K562 (cell line): ENCODE measurements around the gene TRPC4AP. TPM values are rescaled to one million over a fixed set of nuclear protein-coding genes. Genes with fewer than 3 reads are reported as not detected.

ENCODE experiments used
- ATAC-seq: fragments of 200-7000 bp; cut with Tn5 transposase; 3 replicates; pipeline ENCODE4 v1.9.1; 2020; ENCODE audit warnings: moderate library complexity
- BruUV-seq: library from RNA; stranded (reverse); fragments of 400-500 nt; replicated peaks from 2 replicates; lab custom pipeline; 2021; lab: Mats Ljungman, UMichigan
- CTCF ChIA-PET: fragments of 300-600 bp; formaldehyde crosslinking; extraction: SDS; loops from one replicate; lab custom pipeline; 2021; ENCODE audit warnings: low intra/inter-chr PET ratio; lab: Yijun Ruan, JAX
- POLR2A ChIA-PET: fragments of 300-600, 350-650 bp; sonication (Branson Sonifier 250); formaldehyde crosslinking; extraction: SDS; loops from one replicate; lab custom pipeline; 2021; ENCODE audit warnings: antibody characterized with exemption, inconsistent platforms; lab: Yijun Ruan, JAX
- DNase-seq, 4 experiments: peaks; one replicate each; pipeline versions ENCODE4 v3.0.0 to v3.0.0-alpha.2; 2011 to 2018; ENCODE audit warnings: low spot score in 3 of 4, mixed read lengths in 3 of 4; ENCODE audit errors: extremely low read depth in 1 of 4
- FAIRE-seq: peaks from 2 replicates; lab custom pipeline; 2011; peaks lifted over from hg19 to GRCh38; lab: Jason Lieb, UNC
- H2AFZ ChIP-seq: 2 replicates; pipeline ENCODE4 v1.6.0; 2011; ENCODE audit warnings: low read depth, low read length, control low read depth, inconsistent platforms
- H3K27ac ChIP-seq: fragments of 200-600 bp; 3 replicates; pipeline ENCODE4 v1.8.0; 2011; ENCODE audit warnings: low read depth, mild to moderate bottlenecking, control low read depth, inconsistent platforms, low read length, moderate library complexity, mixed read lengths; ENCODE audit errors: extremely low read depth
- H3K27me3 ChIP-seq, 2 experiments: fragments of 300-600 bp in 1 of 2; 2 replicates in 1 of 2; 3 replicates in 1 of 2; pipeline versions ENCODE4 v1.6.0 to v1.8.0; 2011; ENCODE audit warnings: inconsistent platforms in 2 of 2, low read length in 2 of 2, mild to moderate bottlenecking in 1 of 2, mixed read lengths in 1 of 2, moderate library complexity in 1 of 2; ENCODE audit not compliant: control insufficient read depth in 2 of 2, insufficient read depth in 2 of 2
- H3K36me3 ChIP-seq: fragments of 300-600 bp; 3 replicates; pipeline ENCODE4 v1.8.0; 2011; ENCODE audit warnings: mild to moderate bottlenecking, low read length, inconsistent platforms; ENCODE audit not compliant: control insufficient read depth, insufficient read depth
- H3K4me1 ChIP-seq, 2 experiments: fragments of 200-600 bp in 1 of 2; replicated peaks in 1 of 2; 2 replicates in 1 of 2; 3 replicates in 1 of 2; pipeline versions ENCODE4 v1.5.1 to v1.8.0; 2011; ENCODE audit warnings: inconsistent platforms in 2 of 2, low read length in 2 of 2, mild to moderate bottlenecking in 1 of 2, mixed read lengths in 1 of 2, moderate library complexity in 1 of 2; ENCODE audit not compliant: control insufficient read depth in 2 of 2, insufficient read depth in 2 of 2
- H3K4me2 ChIP-seq: 2 replicates; pipeline ENCODE4 v1.6.1; 2011; ENCODE audit warnings: low read length, control low read depth, inconsistent platforms, mixed read lengths; ENCODE audit not compliant: insufficient read depth
- H3K4me3 ChIP-seq: fragments of 200-600 bp; sonication (generic), shearing (Covaris generic); 2 replicates; pipeline ENCODE4 v1.5.1; 2016; ENCODE audit warnings: control low read depth, inconsistent platforms
- H3K79me2 ChIP-seq: fragments of 200-600 bp; 3 replicates; pipeline ENCODE4 v1.8.0; 2011; ENCODE audit warnings: low read length, inconsistent platforms; ENCODE audit not compliant: control insufficient read depth, insufficient read depth
- H3K9ac ChIP-seq, 2 experiments: 2 replicates each; pipeline versions ENCODE4 v1.6.0 to v1.6.1; 2011; ENCODE audit warnings: low read depth in 2 of 2, low read length in 2 of 2, control low read depth in 1 of 2, inconsistent platforms in 1 of 2, mild to moderate bottlenecking in 1 of 2, mixed read lengths in 1 of 2; ENCODE audit not compliant: insufficient read depth in 1 of 2
- H3K9me1 ChIP-seq: one replicate; pipeline ENCODE4 v1.6.0; 2011; ENCODE audit warnings: inconsistent platforms, mild to moderate bottlenecking, low read length, moderate library complexity; ENCODE audit not compliant: control insufficient read depth, insufficient read depth
- H3K9me3 ChIP-seq: replicated peaks from 2 replicates; pipeline ENCODE4 v1.5.1; 2011; ENCODE audit warnings: low read depth, low read length, inconsistent platforms; ENCODE audit not compliant: control insufficient read depth, insufficient read depth
- H4K20me1 ChIP-seq: replicated peaks from 2 replicates; pipeline ENCODE4 v1.6.1; 2011; ENCODE audit warnings: low read length, inconsistent platforms, mixed read lengths; ENCODE audit not compliant: control insufficient read depth, insufficient read depth
- CBFA2T3 ChIP-seq: fragments of 450-650 bp; IDR thresholded peaks from 2 replicates; pipeline ENCODE4 v1.6.1; 2017
- CXXC5 ChIP-seq: fragments of 250-450 bp; sonication (Bioruptor Pico); IDR thresholded peaks from 2 replicates; pipeline ENCODE4 v1.8.0; 2022; ENCODE audit warnings: inconsistent platforms, mild to moderate bottlenecking, moderate library complexity
- DPF2 ChIP-seq: fragments of 450-650 bp; IDR thresholded peaks from 2 replicates; pipeline ENCODE4 v1.6.1; 2016
- IFI16 ChIP-seq: fragments of 250-450 bp; sonication (Bioruptor Pico); IDR thresholded peaks from 2 replicates; pipeline ENCODE4 v2.1.2; 2022; ENCODE audit warnings: mild to moderate bottlenecking, inconsistent platforms
- NUFIP1 ChIP-seq: fragments of 450-650 bp; IDR thresholded peaks from 2 replicates; pipeline ENCODE4 v1.6.1; 2018; ENCODE audit not compliant: partially characterized antibody
- POLR3A ChIP-seq: IDR thresholded peaks from 2 replicates; pipeline ENCODE4 v1.6.1; 2011; ENCODE audit warnings: borderline replicate concordance, mild to moderate bottlenecking, moderate library complexity; ENCODE audit not compliant: insufficient read length, insufficient read depth; ENCODE audit errors: extremely low read depth
- ZKSCAN8 ChIP-seq: fragments of 200-800 bp; sonication (Bioruptor generic); IDR thresholded peaks from 2 replicates; pipeline ENCODE4 v1.6.1; 2016; ENCODE audit warnings: missing genetic modification characterization, missing compliant biosample characterization
- ZNF445 ChIP-seq: fragments of 250-450 bp; sonication (Bioruptor Pico); IDR thresholded peaks from 2 replicates; pipeline ENCODE4 v1.4.0; 2020; ENCODE audit warnings: low read depth, mild to moderate bottlenecking, moderate library complexity
- ZNF584 ChIP-seq: fragments of 200-800 bp; sonication (Bioruptor generic); IDR thresholded peaks from 2 replicates; pipeline ENCODE4 v1.6.1; 2016; ENCODE audit warnings: low read depth, mild to moderate bottlenecking, missing genetic modification characterization, missing compliant biosample characterization
- ZNF75A ChIP-seq: fragments of 450-650 bp; formaldehyde crosslinking; IDR thresholded peaks from 2 replicates; pipeline ENCODE4 v1.4.0; 2020; ENCODE audit warnings: mild to moderate bottlenecking
- WGBS: fragments of 100-300 bp; shearing (Covaris generic); methylation state at CpG from one replicate; pipeline ENCODE4 v1.1.6; 2016; ENCODE audit warnings: low coverage, mixed read lengths; ENCODE audit not compliant: insufficient coverage; ENCODE audit errors: missing lambda C conversion rate; 5-methylcytosine and 5-hydroxymethylcytosine counted together
- in situ Hi-C: fragments of 300-500 bp; cut with MboI; formaldehyde crosslinking; loops from 4 replicates; pipeline ENCODE4 v1.15.0; 2018; ENCODE audit warnings: inconsistent platforms, mixed read lengths
- intact Hi-C: fragments of 100-400 bp; cut with micrococcal nuclease; formaldehyde crosslinking; loops from 2 replicates; pipeline ENCODE4 v1.14.2; 2022
- polyA plus RNA-seq, 8 experiments: library from polyadenylated mRNA; depleted of rRNA in 4 of 8; stranded (reverse) in 5 of 8; unstranded in 3 of 8; fragments of >200 nt; fragmentation: Nextera tagmentation in 2 of 8; fragmentation: Illumina TruSeq in 1 of 8; extraction: Ambion mirVana in 2 of 8; extraction: Trizol in 1 of 8; gene quantifications; 2 replicates each; pipeline versions ENCODE4 v1.2.1 to v1.2.3, GENCODE V29; 2011 to 2014; ENCODE audit warnings: inconsistent platforms in 1 of 8, missing spikeins in 1 of 8
- total RNA-seq, 7 experiments: library from RNA; depleted of rRNA in 6 of 7; stranded (reverse); fragments of >200 nt in 6 of 7; fragmentation: Illumina TruSeq in 2 of 7; extraction: Trizol in 2 of 7; gene quantifications; 2 replicates each; pipeline versions ENCODE4 v1.2.1 to v1.2.3, GENCODE V29; 2011 to 2021; ENCODE audit warnings: low replicate concordance in 1 of 7
- TF ChIP-seq, protein P1 (sequence below): fragments of 450-650 bp; IDR thresholded peaks from 2 replicates; pipeline ENCODE4 v1.6.1; 2016; ENCODE audit warnings: mild to moderate bottlenecking, moderate library complexity

The TRPC4AP gene
- total and polyA plus RNA-seq, 9 of the 15 experiments (the other 6 are each of a cell fraction or from before 2014, with no cell fraction given), result 2.3 to 70.3 (median 33.3) TPM

DNA sequence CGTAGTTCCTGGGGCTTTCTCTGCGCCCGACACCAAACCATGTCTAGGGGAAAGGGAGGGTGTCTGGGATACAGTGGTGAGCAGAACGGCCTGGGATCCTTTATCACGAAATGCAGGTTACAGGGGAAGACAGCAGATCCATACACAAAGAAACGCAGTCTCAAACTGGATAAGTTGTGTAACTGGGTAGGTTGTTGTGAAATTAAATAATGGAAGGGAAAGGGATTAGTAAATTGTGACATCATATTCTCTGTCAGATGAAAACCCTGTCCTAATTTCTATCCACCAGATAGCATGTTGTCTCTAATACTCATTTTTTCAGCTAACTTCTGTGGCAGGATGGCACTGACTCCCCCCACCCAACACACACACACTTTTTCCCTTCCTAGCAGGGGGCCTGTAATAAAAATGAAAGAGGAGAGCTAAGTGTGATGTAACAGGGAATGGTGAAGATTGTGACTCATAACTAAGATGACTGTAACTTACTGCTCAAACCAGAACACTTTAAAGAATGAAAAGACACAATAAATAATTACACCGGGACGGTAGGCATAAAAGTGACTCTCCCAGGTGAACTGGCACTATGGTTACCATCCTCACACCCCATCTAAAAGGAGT is 769 bp upstream of the TRPC4AP start:
- no peaks in the 10 kb centered on the region for H4K20me1 ChIP-seq
- H3K27ac ChIP-seq, result peak overlapping the region; percentile 93
- FAIRE-seq (no peak), DNase-seq (peak in 2 of 4 experiments; percentile 28 to 42), ATAC-seq (no peak)
- no peaks in the 10 kb centered on the region for H3K27me3 ChIP-seq
- H3K9me3 ChIP-seq, result no peaks in the 10 kb centered on the region; the same call in 1 of the 2 replicates
- intact Hi-C loops (loop anchor here (2.0 kb wide), 1 partner anchor 53 kb away; the partner anchor contains the start of gene EDEM2), in situ Hi-C loops (no loop called here)
- peaks cover 15 to 18% of the 10 kb centered on the region in 2 experiments for H3K4me1 ChIP-seq
- H3K9me1 ChIP-seq, result no peaks in the 10 kb centered on the region
- ChIA-PET POLR2A (interaction anchor here (0.9 kb wide), 1 partner anchor 24 kb away, joined by 3 read pairs; no protein-coding TSS in a partner anchor), CTCF (interaction anchor here (0.6 kb wide), 1 partner anchor 102 kb away, joined by 5 read pairs; no protein-coding TSS in a partner anchor)
- TSS peak; percentile 93 for BruUV-seq
- peak overlapping the region; percentile 92 to 95 for H3K9ac ChIP-seq
- peaks cover 41% of the 10 kb centered on the region for H3K79me2 ChIP-seq
- 30% methylated on average over 8 of the region's 8 CpGs for WGBS
- H3K4me3 ChIP-seq, result peak overlapping the region; percentile 92; the same call in 1 of the 2 replicates
- H3K4me2 ChIP-seq, result peak overlapping the region; percentile 85
- peaks cover 7% of the 10 kb centered on the region; the same call in 2 of the 3 replicates for H3K36me3 ChIP-seq
- peak overlapping the region; percentile 96 for H2AFZ ChIP-seq
- peak; percentile 81; the same call in 1 of the 2 replicates for TF ChIP-seq ZNF584
- no peak for TF ChIP-seq CBFA2T3
- no peak for TF ChIP-seq NUFIP1
- TF ChIP-seq DPF2, result peak; percentile 42; the same call in 1 of the 2 replicates
- no peak for TF ChIP-seq POLR3A
- TF ChIP-seq ZNF445 (CRISPR knock-in tag), result no peak
- no peak for TF ChIP-seq IFI16 (CRISPR knock-in tag)
- no peak for TF ChIP-seq CXXC5
- TF ChIP-seq, protein P1, sequence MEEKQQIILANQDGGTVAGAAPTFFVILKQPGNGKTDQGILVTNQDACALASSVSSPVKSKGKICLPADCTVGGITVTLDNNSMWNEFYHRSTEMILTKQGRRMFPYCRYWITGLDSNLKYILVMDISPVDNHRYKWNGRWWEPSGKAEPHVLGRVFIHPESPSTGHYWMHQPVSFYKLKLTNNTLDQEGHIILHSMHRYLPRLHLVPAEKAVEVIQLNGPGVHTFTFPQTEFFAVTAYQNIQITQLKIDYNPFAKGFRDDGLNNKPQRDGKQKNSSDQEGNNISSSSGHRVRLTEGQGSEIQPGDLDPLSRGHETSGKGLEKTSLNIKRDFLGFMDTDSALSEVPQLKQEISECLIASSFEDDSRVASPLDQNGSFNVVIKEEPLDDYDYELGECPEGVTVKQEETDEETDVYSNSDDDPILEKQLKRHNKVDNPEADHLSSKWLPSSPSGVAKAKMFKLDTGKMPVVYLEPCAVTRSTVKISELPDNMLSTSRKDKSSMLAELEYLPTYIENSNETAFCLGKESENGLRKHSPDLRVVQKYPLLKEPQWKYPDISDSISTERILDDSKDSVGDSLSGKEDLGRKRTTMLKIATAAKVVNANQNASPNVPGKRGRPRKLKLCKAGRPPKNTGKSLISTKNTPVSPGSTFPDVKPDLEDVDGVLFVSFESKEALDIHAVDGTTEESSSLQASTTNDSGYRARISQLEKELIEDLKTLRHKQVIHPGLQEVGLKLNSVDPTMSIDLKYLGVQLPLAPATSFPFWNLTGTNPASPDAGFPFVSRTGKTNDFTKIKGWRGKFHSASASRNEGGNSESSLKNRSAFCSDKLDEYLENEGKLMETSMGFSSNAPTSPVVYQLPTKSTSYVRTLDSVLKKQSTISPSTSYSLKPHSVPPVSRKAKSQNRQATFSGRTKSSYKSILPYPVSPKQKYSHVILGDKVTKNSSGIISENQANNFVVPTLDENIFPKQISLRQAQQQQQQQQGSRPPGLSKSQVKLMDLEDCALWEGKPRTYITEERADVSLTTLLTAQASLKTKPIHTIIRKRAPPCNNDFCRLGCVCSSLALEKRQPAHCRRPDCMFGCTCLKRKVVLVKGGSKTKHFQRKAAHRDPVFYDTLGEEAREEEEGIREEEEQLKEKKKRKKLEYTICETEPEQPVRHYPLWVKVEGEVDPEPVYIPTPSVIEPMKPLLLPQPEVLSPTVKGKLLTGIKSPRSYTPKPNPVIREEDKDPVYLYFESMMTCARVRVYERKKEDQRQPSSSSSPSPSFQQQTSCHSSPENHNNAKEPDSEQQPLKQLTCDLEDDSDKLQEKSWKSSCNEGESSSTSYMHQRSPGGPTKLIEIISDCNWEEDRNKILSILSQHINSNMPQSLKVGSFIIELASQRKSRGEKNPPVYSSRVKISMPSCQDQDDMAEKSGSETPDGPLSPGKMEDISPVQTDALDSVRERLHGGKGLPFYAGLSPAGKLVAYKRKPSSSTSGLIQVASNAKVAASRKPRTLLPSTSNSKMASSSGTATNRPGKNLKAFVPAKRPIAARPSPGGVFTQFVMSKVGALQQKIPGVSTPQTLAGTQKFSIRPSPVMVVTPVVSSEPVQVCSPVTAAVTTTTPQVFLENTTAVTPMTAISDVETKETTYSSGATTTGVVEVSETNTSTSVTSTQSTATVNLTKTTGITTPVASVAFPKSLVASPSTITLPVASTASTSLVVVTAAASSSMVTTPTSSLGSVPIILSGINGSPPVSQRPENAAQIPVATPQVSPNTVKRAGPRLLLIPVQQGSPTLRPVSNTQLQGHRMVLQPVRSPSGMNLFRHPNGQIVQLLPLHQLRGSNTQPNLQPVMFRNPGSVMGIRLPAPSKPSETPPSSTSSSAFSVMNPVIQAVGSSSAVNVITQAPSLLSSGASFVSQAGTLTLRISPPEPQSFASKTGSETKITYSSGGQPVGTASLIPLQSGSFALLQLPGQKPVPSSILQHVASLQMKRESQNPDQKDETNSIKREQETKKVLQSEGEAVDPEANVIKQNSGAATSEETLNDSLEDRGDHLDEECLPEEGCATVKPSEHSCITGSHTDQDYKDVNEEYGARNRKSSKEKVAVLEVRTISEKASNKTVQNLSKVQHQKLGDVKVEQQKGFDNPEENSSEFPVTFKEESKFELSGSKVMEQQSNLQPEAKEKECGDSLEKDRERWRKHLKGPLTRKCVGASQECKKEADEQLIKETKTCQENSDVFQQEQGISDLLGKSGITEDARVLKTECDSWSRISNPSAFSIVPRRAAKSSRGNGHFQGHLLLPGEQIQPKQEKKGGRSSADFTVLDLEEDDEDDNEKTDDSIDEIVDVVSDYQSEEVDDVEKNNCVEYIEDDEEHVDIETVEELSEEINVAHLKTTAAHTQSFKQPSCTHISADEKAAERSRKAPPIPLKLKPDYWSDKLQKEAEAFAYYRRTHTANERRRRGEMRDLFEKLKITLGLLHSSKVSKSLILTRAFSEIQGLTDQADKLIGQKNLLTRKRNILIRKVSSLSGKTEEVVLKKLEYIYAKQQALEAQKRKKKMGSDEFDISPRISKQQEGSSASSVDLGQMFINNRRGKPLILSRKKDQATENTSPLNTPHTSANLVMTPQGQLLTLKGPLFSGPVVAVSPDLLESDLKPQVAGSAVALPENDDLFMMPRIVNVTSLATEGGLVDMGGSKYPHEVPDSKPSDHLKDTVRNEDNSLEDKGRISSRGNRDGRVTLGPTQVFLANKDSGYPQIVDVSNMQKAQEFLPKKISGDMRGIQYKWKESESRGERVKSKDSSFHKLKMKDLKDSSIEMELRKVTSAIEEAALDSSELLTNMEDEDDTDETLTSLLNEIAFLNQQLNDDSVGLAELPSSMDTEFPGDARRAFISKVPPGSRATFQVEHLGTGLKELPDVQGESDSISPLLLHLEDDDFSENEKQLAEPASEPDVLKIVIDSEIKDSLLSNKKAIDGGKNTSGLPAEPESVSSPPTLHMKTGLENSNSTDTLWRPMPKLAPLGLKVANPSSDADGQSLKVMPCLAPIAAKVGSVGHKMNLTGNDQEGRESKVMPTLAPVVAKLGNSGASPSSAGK, result peak; percentile 11; the same call in 1 of the 2 replicates
- TF ChIP-seq ZKSCAN8 (CRISPR knock-in tag), result 0 out of 2 replicates have a peak, but pooled peaks have one; percentile 69
- TF ChIP-seq ZNF75A, result no peak
